Caco-2 (cell line): ENCODE measurements around the gene OR10R2. TPM values are rescaled to one million over a fixed set of nuclear protein-coding genes. Genes with fewer than 3 reads are reported as not detected.
"Not testable (repeated sequence)": the region's sequence is repeated elsewhere in the genome, so short reads cannot be mapped to it uniquely, and the experiment has no call there.

Experiments
- Bru-seq: library from RNA; stranded (reverse); fragments of 400-500 nt; gene quantifications from one replicate; lab custom pipeline; 2021; lab: Mats Ljungman, UMichigan
- BruChase-seq, 2 experiments: library from RNA; stranded (reverse); fragments of 400-500 nt; gene quantifications; one replicate each; lab custom pipeline; 2021; lab: Mats Ljungman, UMichigan
- BruUV-seq: library from RNA; stranded (reverse); fragments of 400-500 nt; replicated peaks from 2 replicates; lab custom pipeline; 2021; lab: Mats Ljungman, UMichigan
- CTCF ChIA-PET: fragments of 300-600 bp; sonication (Branson Sonifier 250); formaldehyde crosslinking; loops from one replicate; lab custom pipeline; 2022; ENCODE audit warnings: antibody characterized with exemption; lab: Charles Lee
- POLR2A ChIA-PET: fragments of 300-600 bp; sonication (Branson Sonifier 250); formaldehyde crosslinking; loops from one replicate; lab custom pipeline; 2022; ENCODE audit warnings: antibody characterized with exemption; lab: Charles Lee
- DNase-seq, 2 experiments: peaks; one replicate each; pipeline versions ENCODE4 v3.0.0 to v3.0.0-alpha.2; 2020 to 2022
- H3K27me3 ChIP-seq: replicated peaks from 2 replicates; pipeline ENCODE4 v1.6.0; 2011; ENCODE audit warnings: low read length; ENCODE audit not compliant: control insufficient read depth, insufficient read depth
- H3K36me3 ChIP-seq: 2 replicates; pipeline ENCODE4 v1.5.1; 2011; ENCODE audit warnings: low read length; ENCODE audit not compliant: control insufficient read depth, insufficient read depth
- H3K4me1 ChIP-seq: fragments of 250-450 bp; sonication (Bioruptor Pico); 2 replicates; pipeline ENCODE4 v1.5.1; 2020; ENCODE audit warnings: mild to moderate bottlenecking
- H3K4me3 ChIP-seq: 2 replicates; pipeline ENCODE4 v1.5.1; 2011; ENCODE audit warnings: low read depth, mild to moderate bottlenecking, control low read depth, low read length
- H3K9me3 ChIP-seq: fragments of 250-450 bp; sonication (Bioruptor Pico); 2 replicates; pipeline ENCODE4 v1.5.1; 2020; ENCODE audit warnings: mild to moderate bottlenecking, moderate library complexity
- H3K27ac Mint-ChIP-seq: one replicate; pipeline ENCODE4 v1.8.0; 2022; ENCODE audit warnings: mixed read lengths; ENCODE audit not compliant: unreplicated experiment
- H3K27me3 Mint-ChIP-seq: one replicate; pipeline ENCODE4 v1.8.0; 2022; ENCODE audit warnings: mixed read lengths; ENCODE audit not compliant: insufficient read depth, unreplicated experiment
- H3K36me3 Mint-ChIP-seq: one replicate; pipeline ENCODE4 v1.8.0; 2022; ENCODE audit warnings: mild to moderate bottlenecking, mixed read lengths; ENCODE audit not compliant: insufficient read depth, unreplicated experiment
- H3K4me1 Mint-ChIP-seq: one replicate; pipeline ENCODE4 v1.8.0; 2022; ENCODE audit warnings: low read depth, mixed read lengths; ENCODE audit not compliant: unreplicated experiment
- H3K4me3 Mint-ChIP-seq: one replicate; pipeline ENCODE4 v1.8.0; 2022; ENCODE audit warnings: mild to moderate bottlenecking, moderate library complexity, mixed read lengths; ENCODE audit not compliant: unreplicated experiment
- H3K9me3 Mint-ChIP-seq: one replicate; pipeline ENCODE4 v1.8.0; 2022; ENCODE audit warnings: mixed read lengths; ENCODE audit not compliant: unreplicated experiment
- intact Hi-C: fragments of 100-400 bp; cut with micrococcal nuclease; formaldehyde crosslinking; loops from one replicate; pipeline ENCODE4 v1.10.0; 2022; ENCODE audit not compliant: unreplicated experiment
- long read RNA-seq: library from polyadenylated mRNA; stranded (forward); transcript quantifications from one replicate; pipeline ENCODE4 v2.0.0, GENCODE V29; 2022
- total RNA-seq: library from RNA; stranded (reverse); gene quantifications from 2 replicates; pipeline ENCODE4 v1.2.3, GENCODE V29; 2022
- TF ChIP-seq, protein P1 (sequence below), 2 experiments: fragments of 200-600 bp in 1 of 2; IDR thresholded peaks; 1 replicate in 1 of 2; 2 replicates in 1 of 2; pipeline versions ENCODE4 v1.5.1 to v1.8.0; 2011 to 2022; ENCODE audit warnings: antibody characterized with exemption in 1 of 2, control low read depth in 1 of 2, inconsistent platforms in 1 of 2, low read depth in 1 of 2, low read length in 1 of 2, mild to moderate bottlenecking in 1 of 2, moderate library complexity in 1 of 2; ENCODE audit not compliant: insufficient read depth in 1 of 2, severe bottlenecking in 1 of 2, unreplicated experiment in 1 of 2

The OR10R2 gene, protein sequence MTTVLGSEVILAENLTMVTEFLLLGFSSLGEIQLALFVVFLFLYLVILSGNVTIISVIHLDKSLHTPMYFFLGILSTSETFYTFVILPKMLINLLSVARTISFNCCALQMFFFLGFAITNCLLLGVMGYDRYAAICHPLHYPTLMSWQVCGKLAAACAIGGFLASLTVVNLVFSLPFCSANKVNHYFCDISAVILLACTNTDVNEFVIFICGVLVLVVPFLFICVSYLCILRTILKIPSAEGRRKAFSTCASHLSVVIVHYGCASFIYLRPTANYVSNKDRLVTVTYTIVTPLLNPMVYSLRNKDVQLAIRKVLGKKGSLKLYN
- not detected in 2 replicates for total RNA-seq
- not detected for Bru-seq, nascent RNA
- BruChase-seq, experiment 1, labeled RNA remaining after a 2-hour chase = not detected
- not detected for BruChase-seq, experiment 2, labeled RNA remaining after a 6-hour chase
- long read RNA-seq = 0 reads

DNA sequence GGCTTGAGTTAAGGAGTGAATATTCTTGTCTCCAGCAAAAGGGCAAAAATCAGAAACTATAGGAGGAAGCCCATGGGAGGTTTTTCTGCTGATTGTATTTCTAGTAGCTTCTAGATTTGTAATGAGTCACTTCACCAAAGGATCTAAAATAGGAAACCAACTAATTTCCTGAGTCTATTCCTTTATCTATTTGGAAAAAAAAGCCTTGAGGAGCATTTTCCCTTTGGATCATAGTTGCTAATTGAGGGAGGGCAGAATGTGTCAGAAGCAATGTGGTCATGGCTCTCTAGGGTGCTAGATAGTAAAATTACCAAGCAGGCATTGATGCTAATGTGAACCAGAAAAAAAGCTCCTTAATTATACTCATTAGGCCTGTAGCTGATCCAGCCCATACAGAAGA, at the start of gene OR10R2:
OR10R2 (plus strand) TSS at position 301 of the 400 bp plus-strand sequence. CDS start 106 bp downstream, outside the sequence.
- no peaks in the 10 kb centered on the region for H3K27me3 Mint-ChIP-seq
- DNase-seq = no peak
- CTCF ChIA-PET = no interaction called here
- no peak within 1 kb of the TSS for H3K27ac Mint-ChIP-seq
- no peaks in the 10 kb centered on the region for H3K36me3 Mint-ChIP-seq
- BruUV-seq = no TSS peak
- intact Hi-C loops = no loop called here
- Histone ChIP-seq H3K36me3 (no peaks in the 10 kb centered on the region), H3K9me3 (no peaks in the 10 kb centered on the region), H3K27me3 (no peaks in the 10 kb centered on the region), H3K4me3 (no peak within 1 kb of the TSS), H3K4me1 (no peaks in the 10 kb centered on the region)
- POLR2A ChIA-PET = no interaction called here
- no peaks in the 10 kb centered on the region for H3K4me1 Mint-ChIP-seq
- TF ChIP-seq, protein P1, sequence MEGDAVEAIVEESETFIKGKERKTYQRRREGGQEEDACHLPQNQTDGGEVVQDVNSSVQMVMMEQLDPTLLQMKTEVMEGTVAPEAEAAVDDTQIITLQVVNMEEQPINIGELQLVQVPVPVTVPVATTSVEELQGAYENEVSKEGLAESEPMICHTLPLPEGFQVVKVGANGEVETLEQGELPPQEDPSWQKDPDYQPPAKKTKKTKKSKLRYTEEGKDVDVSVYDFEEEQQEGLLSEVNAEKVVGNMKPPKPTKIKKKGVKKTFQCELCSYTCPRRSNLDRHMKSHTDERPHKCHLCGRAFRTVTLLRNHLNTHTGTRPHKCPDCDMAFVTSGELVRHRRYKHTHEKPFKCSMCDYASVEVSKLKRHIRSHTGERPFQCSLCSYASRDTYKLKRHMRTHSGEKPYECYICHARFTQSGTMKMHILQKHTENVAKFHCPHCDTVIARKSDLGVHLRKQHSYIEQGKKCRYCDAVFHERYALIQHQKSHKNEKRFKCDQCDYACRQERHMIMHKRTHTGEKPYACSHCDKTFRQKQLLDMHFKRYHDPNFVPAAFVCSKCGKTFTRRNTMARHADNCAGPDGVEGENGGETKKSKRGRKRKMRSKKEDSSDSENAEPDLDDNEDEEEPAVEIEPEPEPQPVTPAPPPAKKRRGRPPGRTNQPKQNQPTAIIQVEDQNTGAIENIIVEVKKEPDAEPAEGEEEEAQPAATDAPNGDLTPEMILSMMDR (IDR thresholded peaks at IDR 0.05; ENCODE audit: insufficient read depth in 1 of 2, low read depth in 1 of 2, low read length in 1 of 2, severe bottlenecking in 1 of 2, unreplicated experiment in 1 of 2) = no peak
- no peaks in the 10 kb centered on the region for H3K9me3 Mint-ChIP-seq
- H3K4me3 Mint-ChIP-seq = no peak within 1 kb of the TSS

DNA sequence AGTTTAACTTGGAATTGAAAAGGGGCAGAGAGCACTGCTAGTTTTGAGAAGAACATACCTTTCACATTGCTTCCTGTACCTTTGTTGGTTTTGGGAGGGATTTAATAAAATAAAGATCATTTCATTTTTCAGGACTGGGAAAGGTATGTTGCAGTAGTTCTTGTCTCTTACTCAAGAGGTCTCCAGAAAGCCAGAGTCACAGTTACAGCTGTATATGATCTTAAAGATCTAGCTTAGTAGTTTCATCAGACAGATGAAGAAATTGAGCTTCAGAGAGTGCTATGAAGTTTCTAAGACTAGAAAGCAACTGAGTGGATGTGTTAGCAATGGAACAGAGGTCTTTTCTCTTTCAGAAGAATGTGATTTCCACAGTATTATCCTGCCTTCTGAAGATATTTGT, 47.0 kb upstream of the OR10R2 start:
- Mint-ChIP-seq H3K4me3 (no peak overlapping the region), H3K9me3 (no peaks in the 10 kb centered on the region), H3K4me1 (no peaks in the 10 kb centered on the region), H3K27ac (no peak overlapping the region), H3K36me3 (no peaks in the 10 kb centered on the region), H3K27me3 (peaks cover 3% of the 10 kb centered on the region)
- no peak overlapping the region for H3K4me3 ChIP-seq
- H3K36me3 ChIP-seq = no peaks in the 10 kb centered on the region
- DNase-seq = no peak
- CTCF ChIA-PET = no interaction called here
- BruUV-seq = no TSS peak
- no peaks in the 10 kb centered on the region for H3K9me3 ChIP-seq
- no peaks in the 10 kb centered on the region for H3K27me3 ChIP-seq
- no peaks in the 10 kb centered on the region for H3K4me1 ChIP-seq
- TF ChIP-seq, protein P1 (IDR thresholded peaks at IDR 0.05; ENCODE audit: insufficient read depth in 1 of 2, low read depth in 1 of 2, low read length in 1 of 2, severe bottlenecking in 1 of 2, unreplicated experiment in 1 of 2) = no peak
- POLR2A ChIA-PET = no interaction called here
- intact Hi-C loops = no loop called here

DNA sequence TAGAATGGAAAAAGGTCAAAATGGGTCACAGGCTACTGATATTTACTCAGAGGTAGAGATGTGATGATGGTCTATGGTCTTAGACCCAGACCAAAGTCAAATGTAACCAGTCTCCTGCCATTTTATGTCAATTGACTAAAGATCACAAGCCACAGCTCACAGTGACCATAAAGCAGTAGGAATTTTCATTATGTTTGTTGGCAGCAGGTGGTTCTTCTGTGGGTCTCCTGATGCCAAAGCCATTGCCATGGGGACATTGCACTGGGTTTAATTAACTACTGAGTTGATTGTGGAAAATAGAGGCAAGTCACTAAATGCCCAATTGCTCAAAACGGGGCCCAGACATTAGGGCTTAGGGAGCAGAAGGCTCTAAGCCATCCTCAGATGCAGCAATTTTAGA, 45.9 kb upstream of the OR10R2 start, which contains the start of gene OR10K2:
OR10K2 (minus strand) TSS at position 101 of the 400 bp plus-strand sequence. CDS start 5,371 bp downstream, outside the sequence.
- no peak within 1 kb of the TSS for H3K27ac Mint-ChIP-seq
- POLR2A ChIA-PET = no interaction called here
- H3K4me3 Mint-ChIP-seq = no peak within 1 kb of the TSS

DNA sequence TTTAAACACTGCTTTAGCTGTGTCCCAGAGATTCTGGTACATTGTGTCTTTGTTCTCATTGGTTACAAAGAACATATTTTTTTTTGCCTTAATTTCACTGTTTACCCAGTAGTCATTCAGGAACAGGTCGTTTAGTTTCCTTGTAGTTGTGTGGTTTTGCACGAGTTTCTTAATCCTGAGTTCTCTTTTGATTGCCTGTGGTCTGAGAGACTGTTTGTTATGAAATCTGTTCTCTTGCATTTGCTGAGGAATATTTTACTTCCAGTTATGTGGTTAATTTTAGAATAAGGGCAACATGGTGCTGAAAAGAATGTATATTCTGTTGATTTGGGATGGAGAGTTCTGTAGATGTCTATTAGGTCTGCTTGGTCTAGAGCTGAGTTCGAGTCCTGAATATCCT, 41.9 kb upstream of the OR10R2 start:
- H3K9me3 ChIP-seq, H3K4me1 Mint-ChIP-seq, H3K27me3 ChIP-seq, H3K27ac Mint-ChIP-seq, intact Hi-C loops, H3K9me3 Mint-ChIP-seq, H3K27me3 Mint-ChIP-seq, H3K4me3 ChIP-seq, H3K4me3 Mint-ChIP-seq, BruUV-seq, CTCF ChIA-PET, DNase-seq, POLR2A ChIA-PET, H3K36me3 ChIP-seq, H3K36me3 Mint-ChIP-seq, H3K4me1 ChIP-seq: not testable (repeated sequence)

More for the DNA sequence above, 45.9 kb upstream of the OR10R2 start, which contains the start of gene OR10K2:
- Histone ChIP-seq H3K9me3 (no peaks in the 10 kb centered on the region), H3K27me3 (no peaks in the 10 kb centered on the region), H3K4me3 (no peak within 1 kb of the TSS), H3K36me3 (no peaks in the 10 kb centered on the region), H3K4me1 (no peaks in the 10 kb centered on the region)
- intact Hi-C loops = no loop called here
- H3K27me3 Mint-ChIP-seq = no peaks in the 10 kb centered on the region
- H3K9me3 Mint-ChIP-seq = no peaks in the 10 kb centered on the region
- no TSS peak for BruUV-seq
- CTCF ChIA-PET = no interaction called here
- TF ChIP-seq, protein P1 (IDR thresholded peaks at IDR 0.05; ENCODE audit: insufficient read depth in 1 of 2, low read depth in 1 of 2, low read length in 1 of 2, severe bottlenecking in 1 of 2, unreplicated experiment in 1 of 2) = no peak
- DNase-seq = no peak
- H3K36me3 Mint-ChIP-seq = no peaks in the 10 kb centered on the region
- no peaks in the 10 kb centered on the region for H3K4me1 Mint-ChIP-seq
